NCI-H524 treated with DMSO at 0.1 percent for 48 hours (cell line): ENCODE measurements around the gene CFHR1.
"Not testable (repeated sequence)": the region's sequence is repeated elsewhere in the genome, so short reads cannot be mapped to it uniquely, and the experiment has no call there.

Experiments
- DNase-seq: peaks from one replicate; lab custom pipeline; 2025; lab: John Stamatoyannopoulos, UW

Gene CFHR1

DNA sequence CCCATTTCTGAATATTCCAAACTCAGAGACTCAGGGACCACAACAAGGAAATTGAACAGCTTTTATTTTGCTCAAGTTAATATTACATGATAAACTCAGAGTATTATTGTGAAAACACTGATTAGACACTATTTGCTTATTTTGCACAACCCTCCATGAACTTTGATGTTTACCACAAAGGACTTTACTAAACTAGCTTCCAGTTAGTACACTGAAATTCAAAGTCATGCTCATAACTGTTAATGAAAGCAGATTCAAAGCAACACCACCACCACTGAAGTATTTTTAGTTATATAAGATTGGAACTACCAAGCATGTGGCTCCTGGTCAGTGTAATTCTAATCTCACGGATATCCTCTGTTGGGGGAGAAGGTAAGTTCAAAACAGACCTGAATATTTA lies at the start of gene CFHR1:
Gene CFHR1, plus strand, starts transcription at position 201 of the 400 bp plus-strand sequence. Its CDS starts 114 bp downstream, at position 315.
- not testable (repeated sequence) for DNase-seq

DNA sequence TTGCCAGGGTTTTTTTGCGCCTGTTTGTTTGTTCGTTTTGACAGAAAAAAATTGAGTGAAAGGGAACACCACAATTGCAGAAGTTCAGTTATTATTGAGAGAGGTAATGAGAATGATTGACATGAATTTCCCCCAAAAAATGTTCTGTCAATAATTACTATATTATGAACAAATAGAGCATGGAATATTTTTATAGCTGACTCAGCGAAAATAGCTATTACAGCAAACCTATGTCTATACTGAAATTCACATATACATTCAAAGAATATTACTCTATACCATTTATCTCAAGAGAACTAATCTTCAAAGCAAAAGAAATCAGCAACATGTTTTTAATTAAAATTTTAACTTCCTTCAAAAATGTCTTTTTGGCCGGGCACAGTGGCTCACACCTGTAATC lies 49.7 kb upstream of the CFHR1 start:
- DNase-seq = not testable (repeated sequence)

DNA sequence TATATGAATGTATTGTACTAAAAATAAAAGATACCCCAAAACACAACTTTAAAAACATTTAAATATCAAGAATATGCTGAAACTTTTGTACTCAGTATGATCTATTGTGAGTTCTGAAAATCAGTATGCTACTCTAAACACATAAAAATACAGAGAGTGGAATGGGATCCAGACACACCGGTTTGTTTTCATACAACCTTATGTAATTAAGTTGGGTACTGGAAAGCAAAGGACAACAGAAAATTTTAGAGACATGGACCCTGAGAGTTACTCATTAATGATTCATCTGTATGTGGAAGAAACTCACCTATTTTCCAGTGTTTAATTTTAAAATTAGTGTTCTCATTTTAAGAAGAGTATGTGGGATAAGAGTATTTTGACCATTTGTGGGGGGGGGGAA lies 45.8 kb upstream of the CFHR1 start:
- no peak for DNase-seq

DNA sequence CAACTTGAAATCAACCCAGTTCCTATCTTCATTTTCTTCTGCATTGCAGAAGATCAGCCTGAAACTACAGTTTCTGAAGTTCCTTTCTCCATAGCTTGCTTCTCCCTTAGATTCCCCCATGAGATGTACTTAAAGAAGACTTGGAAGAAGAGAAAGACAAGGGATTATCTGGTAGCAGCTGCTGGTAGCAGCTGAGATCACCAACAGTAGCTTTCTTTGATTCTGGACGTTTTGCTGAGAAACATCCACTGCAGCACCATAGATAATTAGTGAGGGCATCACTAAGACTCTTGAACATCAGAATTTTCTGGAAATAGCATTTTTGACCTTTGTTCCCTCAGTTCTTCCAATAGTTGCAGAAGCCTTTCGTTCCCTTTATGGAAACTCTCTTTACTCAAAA lies 45.4 kb upstream of the CFHR1 start:
- DNase-seq = no peak

DNA sequence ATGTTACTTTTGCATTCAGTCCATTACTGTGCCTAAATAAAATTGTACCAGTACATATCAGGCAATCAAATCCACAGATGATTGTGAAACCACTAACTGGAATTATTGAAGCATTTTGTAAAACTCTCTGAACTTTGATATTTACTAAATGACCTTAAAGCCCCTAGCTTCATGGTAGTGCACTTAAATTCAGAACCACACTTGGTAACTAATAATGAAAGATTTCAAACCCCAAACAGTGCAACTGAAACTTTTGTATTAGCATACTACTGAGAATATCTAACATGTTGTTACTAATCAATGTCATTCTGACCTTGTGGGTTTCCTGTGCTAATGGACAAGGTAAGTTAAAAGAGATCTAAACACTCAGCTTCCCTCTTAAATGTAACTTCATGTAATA lies 44.9 kb upstream of the CFHR1 start, which contains the start of gene CFHR3:
Gene CFHR3, plus strand, starts transcription at position 238 of the 400 bp plus-strand sequence. Its CDS starts 47 bp downstream, at position 285.
- no peak for DNase-seq

DNA sequence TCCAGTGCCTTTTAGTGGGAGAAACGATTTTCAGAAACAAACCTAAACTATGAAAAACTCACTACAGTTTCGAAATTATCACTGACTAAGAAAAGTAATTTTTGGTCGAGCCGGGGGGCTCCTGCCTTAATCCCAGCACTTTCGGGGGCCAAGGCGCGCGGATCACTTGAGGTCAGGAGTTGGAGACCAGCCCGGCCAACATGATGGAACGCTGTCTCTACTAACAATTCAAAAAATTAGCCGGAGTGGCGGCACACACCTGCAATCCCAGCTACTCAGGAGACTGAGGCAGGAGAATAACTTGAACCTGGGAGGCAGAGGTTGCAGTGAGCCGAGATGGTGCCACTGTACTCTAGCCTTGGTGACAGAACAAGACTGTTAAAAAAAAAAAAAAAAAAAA lies 41.9 kb upstream of the CFHR1 start:
- no peak for DNase-seq

- no peak for DNase-seq
Measured at GRCh38 chr1:196779093-196779492, 40.4 kb upstream of the CFHR1 start.

GRCh38 chr1:196791252-196791651 lies 28.3 kb upstream of the CFHR1 start:
- not testable (repeated sequence) for DNase-seq

DNA sequence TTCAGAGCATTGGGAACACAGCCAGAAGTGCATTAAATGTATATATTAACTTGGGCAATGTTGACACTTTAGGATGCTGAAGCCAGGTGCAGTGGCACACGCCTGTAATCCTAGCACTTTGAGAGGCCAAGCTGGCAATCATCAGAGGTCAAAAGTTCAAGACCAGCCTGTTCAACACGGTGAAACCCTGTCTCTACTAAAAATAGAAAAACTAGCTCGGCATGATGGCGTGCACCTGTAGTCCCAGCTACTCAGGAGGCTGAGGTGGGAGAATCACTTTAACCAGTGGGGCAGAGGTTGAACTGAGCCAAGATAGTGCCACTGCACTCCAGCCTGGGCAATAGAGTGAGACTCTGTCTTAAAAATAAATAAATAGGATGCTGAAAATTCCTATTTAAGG lies 25.4 kb upstream of the CFHR1 start:
- DNase-seq = not testable (repeated sequence)

- no peak for DNase-seq
Measured at GRCh38 chr1:196797891-196798290, 21.6 kb upstream of the CFHR1 start.

DNA sequence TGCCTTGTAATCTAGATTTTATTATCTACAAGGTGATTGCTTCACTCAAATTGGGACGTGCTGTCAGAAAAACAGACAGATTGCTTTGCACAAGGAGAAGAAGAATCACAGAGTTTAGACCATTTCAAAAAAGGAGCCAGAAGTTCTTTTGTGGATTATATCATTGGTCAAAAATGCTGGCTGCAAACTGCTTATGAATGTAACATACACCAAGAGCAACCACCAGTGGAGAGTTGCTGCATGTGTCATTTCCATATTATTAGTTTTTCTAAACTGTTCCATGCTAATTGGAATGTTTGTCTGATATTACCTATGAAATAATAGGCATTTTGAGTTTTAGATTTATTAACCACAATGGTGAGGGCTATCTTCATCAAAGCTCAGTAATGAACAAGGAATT lies 17.6 kb upstream of the CFHR1 start:
- DNase-seq = not testable (repeated sequence)

GRCh38 chr1:196808529-196809235 lies 10.8 kb upstream of the CFHR1 start:
- no peak for DNase-seq

- not testable (repeated sequence) for DNase-seq
Measured at GRCh38 chr1:196817442-196817841, 2.1 kb upstream of the CFHR1 start.

DNA sequence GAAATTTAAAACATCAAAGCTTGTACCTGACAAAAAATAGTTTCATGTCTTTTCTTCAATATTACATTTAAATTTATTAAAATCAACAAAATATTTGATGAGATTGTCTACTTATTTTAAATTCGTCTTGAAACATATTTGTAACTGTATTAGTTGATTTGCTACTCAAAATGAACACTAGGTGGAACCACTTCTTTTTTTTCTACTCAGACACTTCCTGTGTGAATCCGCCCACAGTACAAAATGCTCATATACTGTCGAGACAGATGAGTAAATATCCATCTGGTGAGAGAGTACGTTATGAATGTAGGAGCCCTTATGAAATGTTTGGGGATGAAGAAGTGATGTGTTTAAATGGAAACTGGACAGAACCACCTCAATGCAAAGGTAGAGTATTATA lies 8.3 kb downstream of the CFHR1 start:
- DNase-seq = not testable (repeated sequence)

DNA sequence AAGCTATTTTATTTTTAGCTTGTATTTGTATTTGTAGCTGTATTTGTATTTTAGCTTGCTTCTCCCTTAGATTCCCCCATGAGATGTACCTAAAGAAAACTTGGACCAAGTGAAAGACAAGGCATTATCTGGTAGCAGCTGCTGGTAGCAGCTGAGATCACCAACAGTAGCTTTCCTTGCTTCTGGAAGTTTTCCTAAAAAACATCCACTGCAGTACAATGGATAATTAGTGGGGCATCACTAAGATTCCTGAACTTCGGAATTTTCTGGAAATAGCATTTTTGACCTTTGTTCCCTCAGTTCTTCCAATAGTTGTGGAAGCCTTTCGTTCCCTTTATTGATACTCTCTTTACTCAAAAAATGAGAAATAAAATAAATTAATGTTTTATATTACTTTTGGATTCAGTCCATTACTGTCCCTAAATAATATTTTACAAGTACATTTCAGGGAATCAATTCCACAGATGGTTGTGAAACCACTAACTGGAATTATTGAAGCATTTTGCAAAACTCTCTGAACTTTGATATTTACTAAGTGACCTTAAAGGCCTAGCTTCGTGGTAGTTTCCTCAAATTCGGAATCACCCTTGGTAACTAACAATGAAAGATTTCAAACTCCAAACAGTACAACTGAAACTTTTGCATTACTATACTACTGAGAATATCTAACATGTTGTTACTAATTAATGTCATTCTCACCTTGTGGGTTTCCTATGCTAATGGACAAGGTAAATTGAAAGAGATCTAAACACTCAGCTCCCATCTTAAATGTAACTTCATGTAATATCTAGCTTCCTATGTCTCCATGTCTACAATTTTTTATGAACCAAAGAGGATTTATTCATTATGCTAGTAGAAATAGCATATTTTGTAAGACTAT lies 30.3 kb downstream of the CFHR1 start:
- not testable (repeated sequence) for DNase-seq

DNA sequence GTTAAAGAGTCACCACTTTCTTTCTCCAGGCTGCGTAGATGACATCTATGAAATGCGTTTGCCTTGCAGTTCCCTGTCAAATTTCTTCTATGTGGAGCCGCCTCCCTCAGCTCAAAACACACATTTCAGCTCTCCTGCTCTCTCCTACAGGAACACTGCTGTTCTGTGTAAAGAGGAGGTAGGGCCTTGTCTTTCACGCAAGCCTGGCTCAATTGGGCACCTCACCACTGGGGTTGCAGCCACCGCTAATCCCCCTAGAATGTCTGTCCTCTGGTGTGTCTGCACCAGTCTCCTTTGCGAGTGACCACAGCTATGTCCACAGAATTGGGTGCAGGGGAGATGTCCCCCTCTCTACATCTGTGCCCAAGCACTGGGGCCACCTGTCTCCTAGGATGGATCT lies 36.5 kb downstream of the CFHR1 start:
- no peak for DNase-seq

GRCh38 chr1:196857188-196857587 lies 37.7 kb downstream of the CFHR1 start:
- no peak for DNase-seq

GRCh38 chr1:196858811-196859210 lies 39.3 kb downstream of the CFHR1 start:
- peak; percentile 1 for DNase-seq

DNA sequence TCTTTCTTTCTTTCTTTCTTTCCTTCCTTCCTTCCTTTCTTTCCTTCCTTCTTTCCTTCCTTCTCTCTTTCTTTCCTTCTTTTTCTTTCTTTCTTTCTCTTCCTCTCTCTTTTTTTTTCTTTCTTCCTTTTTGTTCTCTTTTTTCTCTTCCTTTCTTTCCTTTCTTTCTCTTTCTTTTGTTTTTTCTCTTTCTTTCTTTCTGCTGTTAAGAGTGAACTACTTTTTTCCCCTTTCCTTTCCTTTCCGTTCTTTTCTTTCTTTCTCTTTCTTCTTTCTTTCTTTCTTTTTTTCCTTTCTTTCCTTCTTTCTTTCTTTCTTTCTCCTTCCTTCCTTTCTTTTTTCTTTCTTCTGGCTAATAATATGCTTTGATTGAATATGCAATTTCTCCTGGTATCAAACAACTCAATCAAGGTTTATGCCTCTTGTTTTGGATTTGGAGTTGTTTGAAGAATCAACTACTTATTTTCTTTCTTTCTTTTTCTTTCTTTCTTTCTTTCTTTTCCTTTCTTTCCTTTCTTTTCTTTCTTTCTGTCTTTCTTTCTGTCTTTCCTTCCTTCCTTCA lies 40.9 kb downstream of the CFHR1 start:
- no peak for DNase-seq

DNA sequence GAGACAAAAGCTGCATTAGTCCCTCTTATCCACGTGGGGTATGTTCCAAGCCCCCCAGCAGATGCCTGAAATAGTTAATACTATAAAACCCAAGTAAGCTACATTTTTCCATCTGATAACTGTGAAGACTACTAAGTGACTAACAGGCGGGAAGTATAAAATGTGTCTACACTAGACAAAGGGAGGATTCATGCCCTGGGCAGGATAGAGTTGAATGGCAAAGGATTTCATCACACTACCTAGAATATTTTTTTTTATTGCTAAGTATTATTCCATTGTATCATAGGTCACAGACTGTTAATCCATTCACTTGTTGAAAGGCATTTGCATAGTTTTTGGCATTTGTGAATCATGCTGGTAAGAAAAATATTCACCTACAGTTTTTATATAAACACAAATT lies 41.9 kb downstream of the CFHR1 start:
- DNase-seq = no peak

DNA sequence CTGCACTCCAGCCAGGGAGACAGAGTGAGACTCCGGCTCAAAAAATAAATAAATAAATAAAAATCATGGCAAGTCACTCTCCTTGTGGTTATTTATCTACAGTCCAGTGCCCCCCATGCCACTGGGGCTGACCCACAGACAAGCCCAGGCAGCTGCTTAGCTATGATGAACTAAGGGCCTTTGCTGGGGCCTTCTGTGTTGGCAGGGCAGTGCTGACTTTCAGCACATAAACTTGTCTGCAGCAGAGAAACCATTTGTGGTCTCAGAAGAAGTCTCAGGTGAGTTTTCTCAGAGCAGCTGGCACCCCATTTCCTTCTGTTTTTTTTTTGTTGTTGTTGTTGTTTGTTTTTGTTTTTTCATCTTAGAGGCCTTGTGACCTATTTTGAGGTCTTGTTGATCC lies 47.4 kb downstream of the CFHR1 start:
- no peak for DNase-seq

GRCh38 chr1:196873385-196873784 lies 53.9 kb downstream of the CFHR1 start:
- DNase-seq = no peak

GRCh38 chr1:196875935-196876334 lies 56.4 kb downstream of the CFHR1 start:
- DNase-seq = no peak
